Glutamatergic neuron (in vitro differentiated cells): ENCODE data around the gene EIF4B. TPM values are rescaled to one million over a fixed set of nuclear protein-coding genes. Genes with fewer than 3 reads are reported as not detected.

Source experiments
- DNase-seq: peaks from one replicate; pipeline ENCODE4 v3.0.0; 2022
- H3K27ac Mint-ChIP-seq: one replicate; pipeline ENCODE4 v1.8.0; 2020; ENCODE audit warnings: mild to moderate bottlenecking, mixed read lengths, inconsistent platforms; ENCODE audit not compliant: unreplicated experiment
- H3K27me3 Mint-ChIP-seq: one replicate; pipeline ENCODE4 v1.8.0; 2020; ENCODE audit warnings: mild to moderate bottlenecking, moderate library complexity, mixed read lengths, inconsistent platforms; ENCODE audit not compliant: unreplicated experiment
- H3K36me3 Mint-ChIP-seq: one replicate; pipeline ENCODE4 v1.8.0; 2020; ENCODE audit warnings: mild to moderate bottlenecking, mixed read lengths, inconsistent platforms; ENCODE audit not compliant: unreplicated experiment
- H3K4me1 Mint-ChIP-seq: one replicate; pipeline ENCODE4 v1.8.0; 2020; ENCODE audit warnings: mild to moderate bottlenecking, low read depth, mixed read lengths, inconsistent platforms; ENCODE audit not compliant: unreplicated experiment
- H3K4me3 Mint-ChIP-seq: one replicate; pipeline ENCODE4 v1.8.0; 2020; ENCODE audit warnings: mild to moderate bottlenecking, mixed read lengths, inconsistent platforms; ENCODE audit not compliant: unreplicated experiment
- H3K9me3 Mint-ChIP-seq: one replicate; pipeline ENCODE4 v1.8.0; 2020; ENCODE audit warnings: mild to moderate bottlenecking, moderate library complexity, mixed read lengths, inconsistent platforms; ENCODE audit not compliant: unreplicated experiment
- total RNA-seq: library from RNA; stranded (reverse); fragmentation: NEBNext Ultra II Directional; extraction: Animal tissue kit (Norgen Biotek cat#: 25700); gene quantifications from one replicate; pipeline ENCODE4 v1.2.1, GENCODE V29; 2021; ENCODE audit not compliant: unreplicated experiment
- TF ChIP-seq, protein P1 (sequence below): fragments of 200-600 bp; sonication (generic); IDR thresholded peaks from one replicate; pipeline ENCODE4 v1.5.0; 2021; ENCODE audit not compliant: partially characterized antibody, unreplicated experiment

The EIF4B gene
- total RNA-seq, 1 donor from 2014 or later: 283 TPM

DNA sequence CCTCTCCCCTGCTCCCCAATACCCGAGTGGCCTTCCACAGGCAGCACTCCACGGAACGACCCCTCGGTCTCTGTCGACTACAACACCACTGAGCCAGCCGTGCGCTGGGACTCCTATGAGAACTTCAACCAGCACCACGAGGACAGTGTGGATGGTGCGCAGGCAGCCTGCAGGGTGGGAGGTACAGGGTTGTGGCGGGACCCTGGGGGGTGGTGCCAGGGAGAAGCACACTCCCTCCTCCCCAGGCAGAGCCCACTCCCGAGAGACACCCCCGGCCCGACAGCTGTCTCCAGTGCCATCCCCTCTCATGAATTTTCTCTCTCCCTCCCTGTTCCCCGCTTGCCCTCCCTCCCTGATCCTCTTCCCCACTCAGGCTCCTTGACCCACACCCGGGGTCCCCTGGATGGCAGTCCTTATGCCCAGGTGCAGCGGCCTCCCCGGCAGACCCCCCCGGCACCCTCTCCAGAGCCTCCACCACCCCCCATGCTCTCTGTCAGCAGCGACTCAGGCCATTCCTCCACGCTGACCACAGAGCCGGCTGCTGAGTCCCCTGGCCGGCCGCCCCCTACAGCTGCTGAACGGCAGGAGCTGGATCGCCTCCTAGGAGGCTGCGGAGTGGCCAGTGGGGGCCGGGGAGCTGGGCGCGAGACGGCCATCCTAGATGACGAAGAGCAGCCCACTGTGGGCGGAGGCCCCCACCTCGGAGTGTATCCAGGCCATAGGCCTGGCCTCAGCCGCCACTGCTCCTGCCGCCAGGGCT, 52.6 kb downstream of the EIF4B start:
- Mint-ChIP-seq H3K4me1 (no peaks in the 10 kb centered on the region), H3K36me3 (no peaks in the 10 kb centered on the region), H3K9me3 (peaks cover 7% of the 10 kb centered on the region), H3K27me3 (peaks cover 14% of the 10 kb centered on the region), H3K4me3 (no peak overlapping the region), H3K27ac (no peak overlapping the region)
- TF ChIP-seq, protein P1, sequence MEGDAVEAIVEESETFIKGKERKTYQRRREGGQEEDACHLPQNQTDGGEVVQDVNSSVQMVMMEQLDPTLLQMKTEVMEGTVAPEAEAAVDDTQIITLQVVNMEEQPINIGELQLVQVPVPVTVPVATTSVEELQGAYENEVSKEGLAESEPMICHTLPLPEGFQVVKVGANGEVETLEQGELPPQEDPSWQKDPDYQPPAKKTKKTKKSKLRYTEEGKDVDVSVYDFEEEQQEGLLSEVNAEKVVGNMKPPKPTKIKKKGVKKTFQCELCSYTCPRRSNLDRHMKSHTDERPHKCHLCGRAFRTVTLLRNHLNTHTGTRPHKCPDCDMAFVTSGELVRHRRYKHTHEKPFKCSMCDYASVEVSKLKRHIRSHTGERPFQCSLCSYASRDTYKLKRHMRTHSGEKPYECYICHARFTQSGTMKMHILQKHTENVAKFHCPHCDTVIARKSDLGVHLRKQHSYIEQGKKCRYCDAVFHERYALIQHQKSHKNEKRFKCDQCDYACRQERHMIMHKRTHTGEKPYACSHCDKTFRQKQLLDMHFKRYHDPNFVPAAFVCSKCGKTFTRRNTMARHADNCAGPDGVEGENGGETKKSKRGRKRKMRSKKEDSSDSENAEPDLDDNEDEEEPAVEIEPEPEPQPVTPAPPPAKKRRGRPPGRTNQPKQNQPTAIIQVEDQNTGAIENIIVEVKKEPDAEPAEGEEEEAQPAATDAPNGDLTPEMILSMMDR: no peak
- peak; percentile 29 for DNase-seq

DNA sequence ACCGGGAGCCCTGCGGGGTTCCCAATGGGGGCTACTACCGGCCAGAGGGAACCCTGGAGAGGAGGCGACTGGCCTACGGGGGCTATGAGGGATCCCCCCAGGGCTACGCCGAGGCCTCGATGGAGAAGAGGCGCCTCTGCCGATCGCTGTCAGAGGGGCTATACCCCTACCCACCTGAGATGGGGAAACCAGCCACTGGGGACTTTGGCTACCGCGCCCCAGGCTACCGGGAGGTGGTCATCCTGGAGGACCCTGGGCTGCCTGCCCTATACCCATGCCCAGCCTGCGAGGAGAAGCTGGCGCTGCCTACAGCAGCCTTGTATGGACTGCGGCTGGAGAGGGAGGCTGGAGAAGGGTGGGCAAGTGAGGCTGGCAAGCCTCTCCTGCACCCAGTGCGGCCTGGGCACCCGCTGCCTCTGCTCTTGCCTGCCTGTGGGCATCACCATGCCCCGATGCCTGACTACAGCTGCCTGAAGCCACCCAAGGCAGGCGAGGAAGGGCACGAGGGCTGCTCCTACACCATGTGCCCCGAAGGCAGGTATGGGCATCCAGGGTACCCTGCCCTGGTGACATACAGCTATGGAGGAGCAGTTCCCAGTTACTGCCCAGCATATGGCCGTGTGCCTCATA, 53.3 kb downstream of the EIF4B start:
- DNase-seq: no peak
- Mint-ChIP-seq H3K9me3 (peaks cover 7% of the 10 kb centered on the region), H3K36me3 (no peaks in the 10 kb centered on the region), H3K4me1 (peaks cover 1% of the 10 kb centered on the region), H3K27me3 (peaks cover 14% of the 10 kb centered on the region), H3K27ac (no peak overlapping the region), H3K4me3 (no peak overlapping the region)
- TF ChIP-seq, protein P1: no peak

DNA sequence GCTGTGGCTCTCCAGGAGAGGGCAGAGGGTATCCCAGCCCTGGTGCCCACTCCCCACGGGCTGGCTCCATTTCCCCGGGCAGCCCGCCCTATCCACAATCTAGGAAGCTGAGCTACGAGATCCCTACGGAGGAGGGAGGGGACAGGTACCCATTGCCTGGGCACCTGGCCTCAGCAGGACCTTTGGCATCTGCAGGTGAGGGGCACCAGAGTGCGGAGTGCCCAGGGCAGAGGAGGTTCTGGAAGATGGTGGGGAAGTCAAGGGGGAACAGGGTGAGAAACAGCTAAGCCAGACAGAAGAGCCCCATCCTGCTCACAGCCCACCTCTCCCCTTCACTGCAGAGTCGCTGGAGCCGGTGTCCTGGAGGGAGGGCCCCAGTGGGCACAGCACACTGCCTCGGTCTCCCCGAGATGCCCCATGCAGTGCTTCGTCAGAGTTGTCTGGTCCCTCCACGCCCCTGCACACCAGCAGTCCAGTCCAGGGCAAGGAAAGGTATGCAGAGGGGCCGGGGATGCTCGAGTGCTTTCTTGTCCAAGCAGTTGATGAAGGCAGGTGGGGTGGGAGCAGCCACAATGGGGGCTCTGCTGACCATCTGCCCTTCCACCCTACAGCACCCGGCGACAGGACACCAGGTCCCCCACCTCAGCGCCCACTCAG, 53.9 kb downstream of the EIF4B start:
- Mint-ChIP-seq H3K36me3 (no peaks in the 10 kb centered on the region), H3K4me3 (no peak overlapping the region), H3K27ac (no peak overlapping the region), H3K4me1 (peaks cover 2% of the 10 kb centered on the region), H3K27me3 (peaks cover 14% of the 10 kb centered on the region), H3K9me3 (peaks cover 7% of the 10 kb centered on the region)
- TF ChIP-seq, protein P1: no peak
- DNase-seq: no peak

DNA sequence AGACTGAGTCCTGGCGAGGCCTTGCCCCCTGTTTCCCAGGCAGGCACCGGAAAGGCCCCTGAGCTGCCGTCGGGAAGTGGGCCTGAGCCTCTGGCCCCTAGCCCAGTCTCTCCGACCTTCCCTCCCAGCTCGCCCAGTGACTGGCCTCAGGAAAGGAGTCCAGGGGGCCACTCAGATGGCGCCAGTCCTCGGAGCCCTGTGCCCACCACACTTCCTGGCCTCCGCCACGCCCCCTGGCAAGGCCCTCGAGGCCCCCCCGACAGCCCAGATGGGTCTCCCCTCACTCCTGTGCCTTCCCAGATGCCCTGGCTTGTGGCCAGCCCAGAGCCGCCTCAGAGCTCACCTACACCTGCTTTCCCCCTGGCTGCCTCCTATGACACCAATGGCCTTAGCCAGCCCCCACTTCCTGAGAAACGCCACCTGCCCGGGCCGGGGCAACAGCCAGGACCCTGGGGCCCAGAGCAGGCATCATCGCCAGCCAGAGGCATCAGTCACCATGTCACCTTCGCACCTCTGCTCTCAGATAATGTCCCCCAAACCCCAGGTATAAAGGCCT, 54.5 kb downstream of the EIF4B start:
- H3K27me3 Mint-ChIP-seq: peaks cover 11% of the 10 kb centered on the region
- H3K27ac Mint-ChIP-seq: no peak overlapping the region
- H3K4me3 Mint-ChIP-seq: no peak overlapping the region
- H3K36me3 Mint-ChIP-seq: no peaks in the 10 kb centered on the region
- TF ChIP-seq, protein P1: no peak
- peaks cover 2% of the 10 kb centered on the region for H3K4me1 Mint-ChIP-seq
- H3K9me3 Mint-ChIP-seq: peaks cover 5% of the 10 kb centered on the region
- no peak for DNase-seq
